Stimulated activated CD8-positive, alpha-beta memory T cell treated with anti-CD3 and anti-CD28 coated beads, Interleukin-15, amount 100 ng/mL, for 24 hours (primary cell): ENCODE data around the gene RPS25.
"Not testable (repeated sequence)": the region's sequence is repeated elsewhere in the genome, so short reads cannot be mapped to it uniquely, and the experiment has no call there.

ENCODE experiments used
- DNase-seq: peaks from one replicate; pipeline ENCODE4 v3.0.0-alpha.2; 2020; ENCODE audit warnings: low read depth

RPS25 gene

DNA sequence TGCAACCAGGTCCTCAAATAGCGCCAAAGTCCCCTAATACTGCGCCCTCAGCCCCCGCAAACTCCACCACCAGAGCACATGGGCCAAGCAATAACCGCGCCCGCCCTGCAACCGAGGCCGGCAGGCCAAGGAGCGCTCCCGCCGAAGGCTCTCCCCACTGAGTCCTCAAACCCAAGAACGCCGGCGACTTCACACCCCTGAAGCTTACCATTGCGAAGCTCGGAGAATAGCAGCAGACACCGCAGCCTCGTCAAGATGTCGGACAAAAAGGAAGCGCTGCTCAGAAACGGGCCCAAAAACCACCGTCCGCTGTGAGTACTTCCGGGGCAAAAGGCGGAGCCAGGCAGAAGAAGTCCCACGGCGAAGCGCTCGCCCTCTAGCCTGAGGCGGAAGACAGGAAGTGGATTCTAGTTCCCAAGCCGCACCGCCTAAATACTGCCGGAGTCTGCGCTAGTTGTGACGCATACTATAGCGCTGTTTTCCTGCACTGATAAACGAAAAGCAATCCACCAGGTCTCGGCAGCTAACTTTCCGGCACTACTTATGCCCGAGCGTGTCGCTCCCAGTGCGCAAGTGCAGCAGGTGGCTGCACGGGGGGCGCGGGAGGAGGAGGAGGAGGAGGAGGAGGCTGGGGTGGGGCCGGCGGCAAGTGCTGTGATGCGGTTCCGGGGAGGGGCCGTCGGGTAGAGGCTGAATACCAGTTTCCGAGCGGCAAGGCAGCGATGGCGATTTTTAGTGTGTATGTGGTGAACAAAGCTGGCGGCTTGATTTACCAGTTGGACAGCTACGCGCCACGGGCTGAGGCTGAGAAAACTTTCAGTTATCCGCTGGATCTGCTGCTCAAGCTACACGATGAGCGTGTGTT, at the start of gene RPS25, which contains the start of gene TRAPPC4:
RPS25 (minus strand) TSS at position 270 of the 865 bp plus-strand sequence; CDS start at position 211, 59 bp downstream.
TRAPPC4 (plus strand) TSS at position 693 of the 865 bp plus-strand sequence; CDS start at position 723, 30 bp downstream.
- DNase-seq: peak; percentile 79

DNA sequence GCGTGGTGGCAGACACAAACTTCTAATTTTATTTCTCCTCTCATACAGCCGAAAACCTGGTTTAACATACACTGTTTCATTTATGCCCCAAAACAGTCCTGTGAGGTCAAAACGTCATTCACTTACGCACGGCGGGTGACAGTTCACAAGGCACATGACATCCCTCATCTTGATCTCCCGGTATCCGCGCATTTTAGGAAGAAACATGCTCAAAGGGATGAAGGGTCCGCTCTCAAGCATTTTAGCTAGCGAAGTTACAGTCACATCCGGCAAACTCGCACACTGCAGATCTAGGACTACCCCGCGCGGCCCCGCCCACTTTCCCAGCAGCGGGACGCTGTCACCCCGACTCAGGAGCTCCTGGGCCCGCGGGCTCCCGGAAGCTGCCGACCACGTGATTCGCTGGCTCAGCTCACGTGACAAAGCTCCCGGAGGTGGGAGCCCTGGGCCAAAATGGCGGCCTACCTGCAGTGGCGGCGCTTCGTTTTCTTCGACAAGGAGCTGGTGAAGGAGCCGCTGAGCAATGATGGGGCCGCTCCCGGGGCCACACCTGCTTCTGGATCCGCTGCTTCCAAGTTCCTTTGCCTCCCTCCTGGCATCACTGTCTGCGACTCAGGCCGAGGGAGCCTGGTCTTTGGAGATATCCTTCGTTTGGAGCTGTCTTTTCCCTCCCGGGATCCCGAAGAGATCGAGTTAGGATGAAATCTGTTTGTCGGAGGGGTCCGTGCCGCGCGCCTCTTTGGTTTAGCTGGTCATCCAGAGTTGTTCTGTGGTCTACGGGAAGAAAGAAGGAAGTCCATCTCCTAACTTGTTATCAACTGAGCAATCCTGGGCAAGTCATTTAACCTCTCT, 49.5 kb upstream of the RPS25 start, which contains the start of gene VPS11:
VPS11 (plus strand) TSS at position 448 of the 852 bp plus-strand sequence; CDS start at position 454, 6 bp downstream.
- DNase-seq: peak; percentile 92

DNA sequence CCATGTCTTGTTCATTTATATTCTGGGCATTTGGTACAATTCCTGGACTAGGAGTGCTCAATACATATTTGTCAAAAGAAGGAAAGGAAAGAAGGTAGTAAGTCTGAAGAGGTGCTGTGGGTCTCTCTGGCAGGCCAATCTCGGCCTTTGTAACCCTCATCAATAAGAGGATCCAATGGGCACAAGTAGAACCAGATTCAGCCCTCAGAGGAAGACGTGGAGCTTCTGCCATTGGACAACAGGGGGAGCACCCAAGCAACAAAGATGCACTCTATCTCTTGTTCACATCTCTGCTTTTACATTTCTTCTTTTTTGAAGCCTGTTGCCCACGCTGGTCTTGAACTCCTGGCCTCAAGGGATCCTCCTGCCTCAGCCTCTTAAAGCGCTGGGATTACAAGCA, 47.2 kb upstream of the RPS25 start:
- no peak for DNase-seq

- no peak for DNase-seq
Measured at GRCh38 chr11:119062779-119063178, 44.6 kb upstream of the RPS25 start.

DNA sequence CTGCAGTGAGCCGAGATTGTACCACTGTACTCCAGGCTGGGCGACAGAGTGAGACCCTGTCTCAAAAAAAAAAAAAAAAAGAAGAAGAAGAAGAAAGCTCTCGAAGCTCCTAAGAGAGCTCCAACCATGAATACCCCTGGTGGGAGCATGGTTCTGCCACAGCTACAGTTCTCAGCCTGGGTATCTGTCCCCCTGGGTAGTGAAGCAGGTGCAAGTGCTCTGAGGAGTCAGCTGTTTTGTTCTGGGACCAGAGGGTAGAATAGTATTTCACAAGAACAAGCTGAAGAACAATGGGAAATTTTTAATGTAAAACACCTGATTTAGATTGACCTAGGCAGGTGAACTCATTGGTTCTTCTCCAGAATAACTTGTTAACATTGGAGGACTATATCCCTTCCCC, 43.1 kb upstream of the RPS25 start:
- DNase-seq: no peak

- not testable (repeated sequence) for DNase-seq
Measured at GRCh38 chr11:119059128-119059527, 41.0 kb upstream of the RPS25 start.

GRCh38 chr11:119057000-119057769, 39.0 kb upstream of the RPS25 start, which contains the start of gene HYOU1:
Gene HYOU1, minus strand, starts transcription at chr11:119057205. Its CDS starts 1,045 bp downstream, at chr11:119056160.
- DNase-seq: peak; percentile 98

GRCh38 chr11:119056421-119056999, 38.4 kb upstream of the RPS25 start:
- peak; percentile 23 for DNase-seq

DNA sequence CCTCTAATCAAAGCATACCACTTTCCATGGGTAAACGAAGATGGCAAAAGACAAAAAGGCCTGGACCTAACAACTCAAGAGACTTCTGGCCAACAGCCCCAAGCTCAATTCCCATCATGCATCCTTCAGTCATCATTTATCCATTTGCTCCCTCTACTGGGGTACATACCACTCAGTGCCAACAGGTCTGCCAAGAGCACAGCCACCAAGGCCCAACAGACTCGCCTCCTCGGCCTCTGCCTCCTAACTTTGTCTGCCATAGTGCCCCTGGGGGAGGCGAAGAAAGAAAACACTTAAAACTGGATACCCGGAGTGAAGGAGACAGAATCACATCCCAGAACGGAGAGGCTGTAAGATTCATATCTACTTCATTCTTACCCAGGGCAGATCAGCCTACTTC, 37.8 kb upstream of the RPS25 start:
- DNase-seq: no peak

GRCh38 chr11:119054418-119054817, 36.3 kb upstream of the RPS25 start:
- DNase-seq: no peak

- no peak for DNase-seq
Measured at GRCh38 chr11:119052163-119052814, 34.1 kb upstream of the RPS25 start.

GRCh38 chr11:119051440-119052162, 33.5 kb upstream of the RPS25 start:
- no peak for DNase-seq

DNA sequence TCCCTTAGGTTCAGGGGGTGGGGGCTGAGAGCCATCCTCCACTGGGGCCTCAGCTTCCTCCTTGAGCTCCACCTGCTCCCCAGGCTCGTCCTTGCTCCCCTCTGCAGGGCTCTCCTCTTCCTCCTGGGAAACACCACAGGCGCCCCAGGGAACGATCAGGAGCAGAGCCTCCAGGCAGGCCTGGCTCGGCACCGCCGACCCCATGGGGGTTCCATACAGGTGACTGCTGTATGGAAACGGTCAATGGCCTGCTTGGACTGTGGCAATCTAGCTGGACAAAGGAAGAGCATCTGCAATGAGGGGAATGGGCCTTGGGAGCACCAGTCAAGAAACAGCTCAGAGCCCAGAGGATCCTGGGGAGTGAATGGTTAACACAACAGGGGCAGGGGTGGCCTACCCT, 30.9 kb upstream of the RPS25 start:
- DNase-seq: no peak

DNA sequence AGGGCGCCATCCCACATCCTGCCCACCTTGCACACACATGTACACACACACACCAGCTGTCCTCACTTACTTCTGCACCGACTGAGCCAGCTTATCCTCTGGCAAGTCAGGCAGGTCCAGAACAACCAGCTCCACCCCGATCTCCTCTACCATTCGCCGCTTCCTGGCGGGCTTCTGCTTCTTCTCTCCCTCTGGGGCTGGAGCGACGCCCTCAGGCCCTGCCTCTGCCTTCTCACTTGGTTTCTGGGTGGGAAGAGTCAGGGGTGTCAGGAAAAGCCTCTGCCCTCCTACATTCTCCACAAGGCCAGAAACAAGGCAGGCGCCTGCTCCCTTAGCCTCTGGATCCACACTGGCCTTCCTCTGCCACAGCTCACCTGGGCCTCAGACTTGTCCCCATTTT, 30.5 kb upstream of the RPS25 start:
- DNase-seq: no peak

- no peak for DNase-seq
Measured at GRCh38 chr11:119047205-119047604, 29.1 kb upstream of the RPS25 start.

DNA sequence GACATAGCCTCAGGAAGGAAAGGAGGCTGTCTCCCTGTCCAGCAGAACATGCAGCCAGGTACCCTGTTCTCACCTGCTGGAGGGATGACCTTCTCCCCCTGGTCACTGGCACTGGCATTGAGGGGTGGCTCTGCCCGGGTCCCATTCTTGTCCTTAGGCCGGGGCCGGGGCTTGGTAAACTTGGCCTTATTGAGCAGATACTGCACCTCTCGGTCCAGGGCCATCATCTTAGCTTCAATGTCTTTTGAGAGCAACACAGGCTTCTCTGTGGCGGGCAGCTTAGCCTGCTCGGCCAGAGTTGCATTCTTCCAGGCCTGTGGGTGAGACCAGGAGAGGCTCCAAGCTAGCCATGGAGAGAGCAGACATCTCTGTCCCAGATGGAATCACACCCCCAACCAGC, 28.3 kb upstream of the RPS25 start:
- DNase-seq: no peak

DNA sequence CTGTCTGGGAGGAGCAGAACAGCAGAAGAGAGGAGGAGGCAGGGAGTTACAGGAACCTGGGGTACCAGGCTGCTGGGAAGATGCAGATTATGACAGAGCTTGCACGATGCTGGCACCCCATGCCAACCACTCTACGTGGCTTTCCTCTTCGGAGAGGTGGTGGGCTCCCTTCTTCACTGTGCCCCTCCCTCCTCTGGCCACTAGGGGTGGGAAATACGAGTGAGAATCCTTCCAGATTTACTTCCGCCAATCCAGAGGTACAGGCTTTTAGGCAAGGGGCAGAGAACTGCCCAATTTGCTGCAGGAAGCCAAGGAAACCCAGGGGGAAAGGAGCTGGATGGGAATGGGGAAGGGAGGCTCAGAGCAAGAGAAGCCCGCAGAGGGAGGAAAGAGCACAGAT, 26.6 kb upstream of the RPS25 start:
- no peak for DNase-seq

- DNase-seq: no peak
Measured at GRCh38 chr11:119042927-119043326, 24.8 kb upstream of the RPS25 start.

- DNase-seq: no peak
Measured at GRCh38 chr11:119041821-119042514, 23.8 kb upstream of the RPS25 start.

DNA sequence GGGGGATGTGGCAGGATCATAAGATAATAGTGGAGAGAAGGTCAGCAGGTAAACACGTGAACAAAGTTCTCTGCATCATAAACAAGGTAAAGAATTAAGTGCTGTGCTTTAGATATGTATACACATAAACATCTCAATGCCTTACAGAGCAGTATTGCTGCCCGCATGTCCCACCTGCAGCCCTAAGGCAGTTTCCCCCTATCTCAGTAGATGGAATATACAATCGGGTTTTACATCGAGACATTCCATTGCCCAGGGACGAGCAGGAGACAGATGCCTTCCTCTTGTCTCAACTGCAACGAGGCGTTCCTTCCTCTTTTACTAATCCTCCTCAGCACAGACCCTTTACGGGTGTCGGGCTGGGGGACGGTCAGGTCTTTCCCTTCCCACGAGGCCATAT, 21.3 kb upstream of the RPS25 start:
- DNase-seq: not testable (repeated sequence)
